Raji (cell line): Measurements from ENCODE around the gene OMD.

ENCODE experiments used
- POLR2A ChIP-seq: IDR thresholded peaks from 2 replicates; pipeline ENCODE4 v1.6.1; 2011; ENCODE audit warnings: low read depth, low read length, control low read depth; ENCODE audit not compliant: insufficient read depth

Gene OMD

GRCh38 chr9:92432350-92432749, 8.1 kb upstream of the OMD start:
- TF ChIP-seq POLR2A: no peak

- no peak for TF ChIP-seq POLR2A
Observed at GRCh38 chr9:92429836-92430235, 5.6 kb upstream of the OMD start.

GRCh38 chr9:92426501-92427145, 2.4 kb upstream of the OMD start:
- no peak for TF ChIP-seq POLR2A

- TF ChIP-seq POLR2A: no peak
Observed at GRCh38 chr9:92425474-92425873, 1.2 kb upstream of the OMD start.

GRCh38 chr9:92423612-92424011, 659 bp downstream of the OMD start:
- no peak for TF ChIP-seq POLR2A

GRCh38 chr9:92422611-92423338, 1.5 kb downstream of the OMD start:
- no peak for TF ChIP-seq POLR2A

GRCh38 chr9:92414566-92414965, 9.7 kb downstream of the OMD start:
- TF ChIP-seq POLR2A: no peak

GRCh38 chr9:92408747-92409478, 15.4 kb downstream of the OMD start:
- no peak for TF ChIP-seq POLR2A

GRCh38 chr9:92407818-92408217, 16.5 kb downstream of the OMD start:
- no peak for TF ChIP-seq POLR2A

- TF ChIP-seq POLR2A: peak; percentile 34; the same call in 1 of the 2 replicates
Observed at GRCh38 chr9:92406477-92406876, 17.8 kb downstream of the OMD start.

GRCh38 chr9:92405818-92406217, 18.5 kb downstream of the OMD start:
- TF ChIP-seq POLR2A: no peak

- TF ChIP-seq POLR2A: no peak
Observed at GRCh38 chr9:92404042-92404836, 20.0 kb downstream of the OMD start, which contains the start of gene OGN. Gene OGN (minus strand): TSS chr9:92404578. CDS start chr9:92403407, 1,171 bp downstream.

GRCh38 chr9:92402826-92403745, 21.2 kb downstream of the OMD start:
- TF ChIP-seq POLR2A: no peak

GRCh38 chr9:92402360-92402759, 21.9 kb downstream of the OMD start:
- TF ChIP-seq POLR2A: no peak

- TF ChIP-seq POLR2A: no peak
Observed at GRCh38 chr9:92397853-92398252, 26.4 kb downstream of the OMD start.

GRCh38 chr9:92395617-92396016, 28.7 kb downstream of the OMD start:
- no peak for TF ChIP-seq POLR2A
